Body of pancreas (tissue), 4 donors: ENCODE results near the gene C1orf198.

Source experiments
- CTCF ChIP-seq, 7 experiments: fragments of 450-650 bp in 4 of 7; fragments of 200-600 bp in 3 of 7; sonication (generic) in 3 of 7; IDR thresholded peaks; one replicate each; pipeline ENCODE4 v1.5.1; 2016 to 2019; ENCODE audit warnings: antibody characterized with exemption in 7 of 7
- POLR2A ChIP-seq, 3 donors: fragments of 450-650 bp; IDR thresholded peaks; one replicate each; pipeline ENCODE4 v1.6.1; 2016; ENCODE audit warnings: antibody characterized with exemption in 3 of 3, mild to moderate bottlenecking in 2 of 3

GRCh38 chr1:230916587-230917283 is 48.4 kb upstream of the C1orf198 start:
- no peak for TF ChIP-seq POLR2A (IDR thresholded peaks at IDR 0.05)
- TF ChIP-seq CTCF (IDR thresholded peaks at IDR 0.05): no peak
